Measurements from ENCODE around the gene TACC3. TPM values are rescaled to one million over a fixed set of nuclear protein-coding genes. Genes with fewer than 3 reads are reported as not detected.

TACC3 gene
- total RNA-seq, 1 donor from 2014 or later = 91.4 TPM

DNA sequence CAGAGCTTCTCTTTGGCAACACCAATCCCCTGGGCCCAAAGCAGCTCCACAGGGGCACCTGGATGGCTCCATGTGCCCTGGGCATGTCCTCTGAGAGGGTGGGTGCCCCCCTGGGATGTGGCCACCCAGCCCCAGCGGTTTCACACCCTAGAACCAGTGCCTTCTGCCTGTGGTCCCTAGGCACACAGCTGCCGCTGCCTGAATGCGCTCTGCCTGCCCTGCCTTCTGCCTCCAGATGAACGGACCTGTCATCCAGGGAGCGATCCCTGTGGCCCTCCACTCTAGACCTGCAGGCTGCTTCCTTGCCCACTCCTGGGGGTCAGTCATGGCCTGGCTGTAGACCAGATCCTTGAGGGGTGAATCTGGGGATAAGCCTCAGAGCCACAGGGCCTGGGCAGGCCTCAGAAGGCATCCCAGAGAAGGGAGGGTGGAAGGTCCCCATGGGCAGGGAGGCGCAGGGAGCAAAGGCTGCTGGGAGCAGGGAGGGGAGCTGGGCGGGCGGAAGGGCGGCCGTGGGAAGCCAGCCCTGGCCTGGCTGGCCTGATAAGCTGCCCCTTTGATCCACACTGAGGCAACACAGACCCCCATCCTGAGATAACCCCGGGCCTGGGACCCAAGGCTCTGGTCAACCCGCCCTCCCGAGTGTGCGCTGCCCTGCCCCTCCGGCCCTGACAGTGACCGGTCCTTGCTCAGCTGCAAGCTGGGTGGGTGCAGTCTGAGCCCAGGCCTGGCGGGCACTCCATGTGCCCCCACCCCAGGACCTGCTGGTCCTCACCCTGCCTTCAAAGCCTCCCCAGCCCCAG, 63.7 kb downstream of the TACC3 start:
- H3K4me3 Mint-ChIP-seq = no peak overlapping the region
- no peaks in the 10 kb centered on the region for H3K9me3 Mint-ChIP-seq
- H3K4me1 Mint-ChIP-seq (ENCODE audit: unreplicated experiment) = peaks cover 4% of the 10 kb centered on the region
- H3K27ac Mint-ChIP-seq = no peak overlapping the region
- H3K27me3 Mint-ChIP-seq = no peaks in the 10 kb centered on the region
- H3K36me3 Mint-ChIP-seq = no peaks in the 10 kb centered on the region
- DNase-seq (ENCODE audit: extremely low spot score, unreplicated experiment) = no peak
- TF ChIP-seq, protein P1, sequence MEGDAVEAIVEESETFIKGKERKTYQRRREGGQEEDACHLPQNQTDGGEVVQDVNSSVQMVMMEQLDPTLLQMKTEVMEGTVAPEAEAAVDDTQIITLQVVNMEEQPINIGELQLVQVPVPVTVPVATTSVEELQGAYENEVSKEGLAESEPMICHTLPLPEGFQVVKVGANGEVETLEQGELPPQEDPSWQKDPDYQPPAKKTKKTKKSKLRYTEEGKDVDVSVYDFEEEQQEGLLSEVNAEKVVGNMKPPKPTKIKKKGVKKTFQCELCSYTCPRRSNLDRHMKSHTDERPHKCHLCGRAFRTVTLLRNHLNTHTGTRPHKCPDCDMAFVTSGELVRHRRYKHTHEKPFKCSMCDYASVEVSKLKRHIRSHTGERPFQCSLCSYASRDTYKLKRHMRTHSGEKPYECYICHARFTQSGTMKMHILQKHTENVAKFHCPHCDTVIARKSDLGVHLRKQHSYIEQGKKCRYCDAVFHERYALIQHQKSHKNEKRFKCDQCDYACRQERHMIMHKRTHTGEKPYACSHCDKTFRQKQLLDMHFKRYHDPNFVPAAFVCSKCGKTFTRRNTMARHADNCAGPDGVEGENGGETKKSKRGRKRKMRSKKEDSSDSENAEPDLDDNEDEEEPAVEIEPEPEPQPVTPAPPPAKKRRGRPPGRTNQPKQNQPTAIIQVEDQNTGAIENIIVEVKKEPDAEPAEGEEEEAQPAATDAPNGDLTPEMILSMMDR (conservative IDR thresholded peaks at IDR 0.05) = no peak

DNA sequence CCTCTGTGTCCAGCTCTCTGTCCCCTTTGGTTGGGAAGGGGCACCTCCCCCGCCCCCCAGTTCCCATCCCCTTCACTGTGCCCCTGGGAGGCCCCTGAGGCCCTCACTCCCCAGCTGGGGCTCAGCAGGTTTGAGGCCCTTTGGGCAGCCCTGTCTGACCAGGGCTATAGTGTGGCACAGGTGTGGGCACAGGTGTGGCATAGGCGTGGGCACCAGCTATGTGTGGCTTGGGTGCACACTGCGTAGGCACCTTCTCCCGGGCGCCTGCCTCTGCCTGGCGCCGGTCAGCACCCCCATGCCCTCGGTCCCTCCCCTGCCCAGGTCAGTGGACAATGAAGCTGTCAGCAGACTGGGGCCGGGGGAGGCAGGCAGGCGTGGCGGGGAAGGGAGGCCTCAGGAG, 64.3 kb downstream of the TACC3 start:
- H3K36me3 Mint-ChIP-seq = no peaks in the 10 kb centered on the region
- no peak overlapping the region for H3K27ac Mint-ChIP-seq
- TF ChIP-seq, protein P1 (conservative IDR thresholded peaks at IDR 0.05) = no peak
- peaks cover 4% of the 10 kb centered on the region for H3K4me1 Mint-ChIP-seq (ENCODE audit: unreplicated experiment)
- H3K27me3 Mint-ChIP-seq = peaks cover 6% of the 10 kb centered on the region
- DNase-seq (ENCODE audit: extremely low spot score, unreplicated experiment) = no peak
- no peak overlapping the region for H3K4me3 Mint-ChIP-seq
- no peaks in the 10 kb centered on the region for H3K9me3 Mint-ChIP-seq

DNA sequence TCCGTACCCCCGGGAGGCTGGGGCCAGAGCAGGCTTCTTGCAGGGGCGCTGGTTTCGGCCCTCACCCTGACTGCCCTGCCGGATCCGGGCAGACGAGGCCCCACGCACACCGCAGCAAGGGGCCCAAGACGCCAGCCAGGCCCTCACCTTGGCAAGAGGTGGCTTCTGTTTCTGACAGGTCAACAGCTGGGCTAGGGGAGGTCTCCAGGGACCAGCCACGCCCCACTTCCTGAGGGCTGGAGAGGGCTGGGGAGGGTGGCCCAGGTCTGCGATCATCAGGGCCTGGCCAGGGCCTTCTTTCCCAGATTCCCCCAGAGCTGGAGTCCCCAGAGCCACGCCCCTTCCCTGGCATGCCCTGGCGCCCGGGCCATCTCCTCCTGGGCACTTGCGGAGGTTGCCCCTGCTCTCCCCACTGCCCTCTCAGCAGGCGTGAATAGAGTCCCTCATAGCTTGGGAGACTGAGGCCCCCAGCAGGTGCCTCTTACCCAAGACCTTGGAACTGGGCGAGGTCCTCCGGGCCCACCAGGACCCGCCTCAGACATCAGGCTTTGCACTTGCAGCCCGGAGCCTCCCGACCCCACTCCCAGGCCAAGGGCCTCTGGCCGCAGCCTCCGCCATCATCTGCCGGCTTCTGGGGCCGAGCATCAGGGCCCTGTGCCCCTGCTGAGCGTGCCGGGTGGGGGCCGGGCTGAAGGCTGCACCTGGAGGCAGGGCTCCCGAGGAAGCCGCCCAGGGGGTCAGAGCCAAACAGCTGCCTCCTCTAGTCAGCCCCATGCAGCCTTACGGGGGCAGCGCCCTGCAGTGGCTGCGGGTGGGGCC, 65.4 kb downstream of the TACC3 start:
- Mint-ChIP-seq H3K36me3 (no peaks in the 10 kb centered on the region), H3K27me3 (peaks cover 9% of the 10 kb centered on the region), H3K4me3 (no peak overlapping the region), H3K4me1 (ENCODE audit: unreplicated experiment) (peaks cover 4% of the 10 kb centered on the region), H3K27ac (no peak overlapping the region), H3K9me3 (no peaks in the 10 kb centered on the region)
- TF ChIP-seq, protein P1 (conservative IDR thresholded peaks at IDR 0.05) = no peak
- no peak for DNase-seq (ENCODE audit: extremely low spot score, unreplicated experiment)

DNA sequence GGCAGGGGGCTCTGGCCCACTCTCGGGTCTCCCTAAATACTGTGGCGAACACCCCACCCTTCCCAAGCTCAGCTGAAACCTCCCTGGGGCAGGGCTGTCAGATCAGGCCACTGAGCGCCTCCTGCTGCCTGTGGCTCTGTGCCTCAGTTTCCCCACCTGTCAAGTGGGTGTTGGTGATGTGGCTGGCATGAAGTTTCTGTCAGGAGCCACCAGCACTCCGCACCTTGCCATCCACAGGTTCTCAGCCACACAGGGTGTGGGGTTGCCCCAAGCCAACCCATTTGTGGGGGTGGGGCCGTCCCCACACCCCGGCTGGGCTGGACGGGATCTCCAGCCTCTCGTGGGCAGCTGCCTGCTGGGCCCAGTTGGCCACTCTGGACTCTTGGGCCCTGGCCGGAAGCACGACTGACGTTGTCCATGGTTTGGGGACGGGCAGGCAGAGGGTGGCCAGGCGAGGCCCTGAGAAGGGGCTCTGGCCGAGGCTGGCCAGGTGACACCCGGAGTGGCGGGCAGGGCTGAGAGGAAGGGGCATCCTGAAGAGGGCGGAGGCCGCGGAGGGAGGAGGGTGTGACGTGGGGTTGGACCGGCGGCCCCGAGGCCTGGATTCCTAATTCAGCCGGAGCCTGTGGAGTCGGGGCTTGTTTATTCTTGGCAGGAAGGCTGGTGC, 66.2 kb downstream of the TACC3 start:
- TF ChIP-seq, protein P1 (conservative IDR thresholded peaks at IDR 0.05) = no peak
- no peak for DNase-seq (ENCODE audit: extremely low spot score, unreplicated experiment)
- H3K4me1 Mint-ChIP-seq (ENCODE audit: unreplicated experiment) = peaks cover 4% of the 10 kb centered on the region
- peaks cover 9% of the 10 kb centered on the region for H3K27me3 Mint-ChIP-seq
- H3K9me3 Mint-ChIP-seq = no peaks in the 10 kb centered on the region
- no peak overlapping the region for H3K4me3 Mint-ChIP-seq
- H3K36me3 Mint-ChIP-seq = no peaks in the 10 kb centered on the region
- H3K27ac Mint-ChIP-seq = no peak overlapping the region

DNA sequence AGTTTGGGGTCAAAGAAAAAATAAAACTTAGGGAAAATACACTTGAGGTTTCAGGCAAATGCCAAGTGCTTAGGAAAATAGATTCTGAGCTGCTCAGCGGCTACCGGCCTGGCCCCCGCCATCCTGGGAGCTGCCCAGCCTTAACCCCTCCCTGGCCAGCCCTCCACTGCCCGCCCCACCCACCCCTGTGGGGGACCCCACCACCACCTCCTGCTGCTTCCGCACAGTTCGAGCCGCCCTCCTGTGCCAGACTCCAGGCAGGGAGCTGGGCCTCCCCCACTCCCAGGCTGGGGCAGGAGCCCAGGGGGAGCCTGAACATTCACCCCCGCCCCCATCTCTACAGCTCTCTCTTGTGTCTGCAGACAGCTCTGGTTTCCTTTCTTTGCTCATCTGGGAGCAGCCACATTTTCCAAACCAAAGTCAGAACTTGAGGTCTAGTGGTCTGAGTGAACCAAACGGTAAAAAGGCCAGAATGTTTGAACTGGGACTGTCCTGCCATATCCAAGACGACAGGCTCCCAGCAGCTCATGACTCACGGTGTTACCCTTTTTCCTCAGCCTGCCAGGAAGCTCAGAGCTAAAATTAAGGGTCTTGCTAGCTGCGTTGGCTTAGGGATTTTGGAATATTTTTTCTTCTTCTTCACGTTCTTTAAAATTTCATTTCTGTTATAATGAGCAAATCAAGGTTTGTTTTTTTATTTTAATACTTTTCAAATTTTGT, 67.1 kb downstream of the TACC3 start:
- TF ChIP-seq, protein P1 (conservative IDR thresholded peaks at IDR 0.05) = no peak
- Mint-ChIP-seq H3K27ac (no peak overlapping the region), H3K27me3 (peaks cover 9% of the 10 kb centered on the region), H3K36me3 (no peaks in the 10 kb centered on the region), H3K9me3 (no peaks in the 10 kb centered on the region), H3K4me3 (no peak overlapping the region), H3K4me1 (ENCODE audit: unreplicated experiment) (peaks cover 4% of the 10 kb centered on the region)
- no peak for DNase-seq (ENCODE audit: extremely low spot score, unreplicated experiment)

Measured in type B pancreatic cell (in vitro differentiated cells).